A673 (cell line): Measurements from ENCODE around the gene BEGAIN. TPM values are rescaled to one million over a fixed set of nuclear protein-coding genes. Genes with fewer than 3 reads are reported as not detected.

Source experiments
- BruUV-seq: library from RNA; stranded (reverse); fragments of 400-500 nt; replicated peaks from 2 replicates; lab custom pipeline; 2021; lab: Mats Ljungman, UMichigan
- CTCF ChIA-PET: fragments of 300-600 bp; sonication (Branson Sonifier 250); formaldehyde crosslinking; loops from one replicate; lab custom pipeline; 2022; ENCODE audit warnings: antibody characterized with exemption; lab: Charles Lee
- POLR2A ChIA-PET: fragments of 300-600 bp; sonication (Branson Sonifier 250); formaldehyde crosslinking; loops from one replicate; lab custom pipeline; 2022; ENCODE audit warnings: antibody characterized with exemption; ENCODE audit not compliant: low non-redundant PET; lab: Charles Lee
- DNase-seq: peaks from one replicate; pipeline ENCODE4 v3.0.0-alpha.2; 2015; ENCODE audit warnings: low spot score
- H3K27ac ChIP-seq: fragments of 200-600 bp; sonication (generic); 2 replicates; pipeline ENCODE4 v1.5.1; 2016; ENCODE audit warnings: mixed run types, low read depth, mild to moderate bottlenecking, mixed read lengths, antibody characterized with exemption, low read length; ENCODE audit not compliant: poor library complexity, severe bottlenecking
- H3K27me3 ChIP-seq: fragments of 200-600 bp; sonication (generic); replicated peaks from 2 replicates; pipeline ENCODE4 v1.6.1; 2017; ENCODE audit warnings: mixed run types, low read depth, mild to moderate bottlenecking, mixed read lengths, antibody characterized with exemption, low read length; ENCODE audit not compliant: insufficient read depth, poor library complexity
- H3K36me3 ChIP-seq: fragments of 200-600 bp; sonication (generic); 2 replicates; pipeline ENCODE4 v1.6.1; 2016; ENCODE audit warnings: mixed run types, mild to moderate bottlenecking, mixed read lengths, antibody characterized with exemption, low read length; ENCODE audit not compliant: insufficient read depth, poor library complexity, severe bottlenecking
- H3K4me1 ChIP-seq: fragments of 200-600 bp; sonication (generic); 2 replicates; pipeline ENCODE4 v1.6.1; 2017; ENCODE audit warnings: mixed run types, mild to moderate bottlenecking, mixed read lengths, antibody characterized with exemption, low read length; ENCODE audit not compliant: insufficient read depth, poor library complexity, severe bottlenecking
- H3K4me3 ChIP-seq: fragments of 200-600 bp; sonication (generic); 2 replicates; pipeline ENCODE4 v1.5.1; 2016; ENCODE audit warnings: low read depth, mixed run types, mild to moderate bottlenecking, mixed read lengths, low read length; ENCODE audit not compliant: poor library complexity, severe bottlenecking
- H3K9me3 ChIP-seq: fragments of 200-600 bp; sonication (generic); 2 replicates; pipeline ENCODE4 v1.6.1; 2016; ENCODE audit warnings: mixed run types, low read depth, mild to moderate bottlenecking, mixed read lengths, antibody characterized with exemption, low read length; ENCODE audit not compliant: poor library complexity, severe bottlenecking
- EZH2 ChIP-seq: fragments of 200-600 bp; sonication (generic); IDR thresholded peaks from 2 replicates; pipeline ENCODE4 v1.6.1; 2017; ENCODE audit warnings: borderline replicate concordance, low read depth, mild to moderate bottlenecking, mixed read lengths, antibody characterized with exemption, low read length; ENCODE audit not compliant: poor library complexity, severe bottlenecking
- intact Hi-C: fragments of 100-400 bp; cut with micrococcal nuclease; formaldehyde crosslinking; loops from one replicate; pipeline ENCODE4 v1.10.0; 2022; ENCODE audit not compliant: unreplicated experiment
- total RNA-seq: library from RNA; stranded (reverse); gene quantifications from 2 replicates; pipeline ENCODE4 v1.2.3, GENCODE V29; 2021
- TF ChIP-seq, protein P1 (sequence below): fragments of 300-800, 200-600 bp; sonication (generic); conservative IDR thresholded peaks from 2 replicates; pipeline ENCODE4 v1.5.1; 2017; ENCODE audit warnings: low read depth, mild to moderate bottlenecking, antibody characterized with exemption, low read length, moderate library complexity, mixed read lengths

The BEGAIN gene
- total RNA-seq, 1 experiment from 2014 or later = 0.84 TPM

DNA sequence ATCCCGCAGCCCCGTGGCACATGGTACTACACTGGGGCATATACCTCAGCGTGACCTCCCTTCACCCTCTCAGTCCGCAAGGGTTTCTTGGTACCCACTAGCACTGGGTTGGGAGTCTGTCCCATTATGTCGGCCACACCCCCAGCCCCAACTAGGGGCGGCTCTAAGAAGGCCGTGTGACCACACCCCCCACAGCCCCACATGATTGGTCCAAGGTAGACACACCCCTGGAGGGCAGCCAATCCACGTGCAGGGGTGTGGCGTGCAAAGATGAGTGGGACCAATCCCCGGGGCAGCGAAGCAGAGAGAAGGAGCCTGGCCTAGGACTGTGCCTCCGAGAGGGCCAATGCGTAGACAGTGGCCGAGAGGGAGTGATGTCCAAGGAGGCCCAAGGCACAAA is 34.6 kb upstream of the BEGAIN start:
- ChIA-PET CTCF (no interaction called here), POLR2A (no interaction called here)
- TF ChIP-seq, protein P1, sequence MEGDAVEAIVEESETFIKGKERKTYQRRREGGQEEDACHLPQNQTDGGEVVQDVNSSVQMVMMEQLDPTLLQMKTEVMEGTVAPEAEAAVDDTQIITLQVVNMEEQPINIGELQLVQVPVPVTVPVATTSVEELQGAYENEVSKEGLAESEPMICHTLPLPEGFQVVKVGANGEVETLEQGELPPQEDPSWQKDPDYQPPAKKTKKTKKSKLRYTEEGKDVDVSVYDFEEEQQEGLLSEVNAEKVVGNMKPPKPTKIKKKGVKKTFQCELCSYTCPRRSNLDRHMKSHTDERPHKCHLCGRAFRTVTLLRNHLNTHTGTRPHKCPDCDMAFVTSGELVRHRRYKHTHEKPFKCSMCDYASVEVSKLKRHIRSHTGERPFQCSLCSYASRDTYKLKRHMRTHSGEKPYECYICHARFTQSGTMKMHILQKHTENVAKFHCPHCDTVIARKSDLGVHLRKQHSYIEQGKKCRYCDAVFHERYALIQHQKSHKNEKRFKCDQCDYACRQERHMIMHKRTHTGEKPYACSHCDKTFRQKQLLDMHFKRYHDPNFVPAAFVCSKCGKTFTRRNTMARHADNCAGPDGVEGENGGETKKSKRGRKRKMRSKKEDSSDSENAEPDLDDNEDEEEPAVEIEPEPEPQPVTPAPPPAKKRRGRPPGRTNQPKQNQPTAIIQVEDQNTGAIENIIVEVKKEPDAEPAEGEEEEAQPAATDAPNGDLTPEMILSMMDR = no peak
- no peak for TF ChIP-seq EZH2
- BruUV-seq = no TSS peak
- DNase-seq = peak; percentile 54
- Histone ChIP-seq H3K27me3 (no peaks in the 10 kb centered on the region), H3K4me1 (no peaks in the 10 kb centered on the region), H3K27ac (no peak overlapping the region), H3K4me3 (no peak overlapping the region), H3K36me3 (no peaks in the 10 kb centered on the region), H3K9me3 (no peaks in the 10 kb centered on the region)
- intact Hi-C loops = no loop called here

DNA sequence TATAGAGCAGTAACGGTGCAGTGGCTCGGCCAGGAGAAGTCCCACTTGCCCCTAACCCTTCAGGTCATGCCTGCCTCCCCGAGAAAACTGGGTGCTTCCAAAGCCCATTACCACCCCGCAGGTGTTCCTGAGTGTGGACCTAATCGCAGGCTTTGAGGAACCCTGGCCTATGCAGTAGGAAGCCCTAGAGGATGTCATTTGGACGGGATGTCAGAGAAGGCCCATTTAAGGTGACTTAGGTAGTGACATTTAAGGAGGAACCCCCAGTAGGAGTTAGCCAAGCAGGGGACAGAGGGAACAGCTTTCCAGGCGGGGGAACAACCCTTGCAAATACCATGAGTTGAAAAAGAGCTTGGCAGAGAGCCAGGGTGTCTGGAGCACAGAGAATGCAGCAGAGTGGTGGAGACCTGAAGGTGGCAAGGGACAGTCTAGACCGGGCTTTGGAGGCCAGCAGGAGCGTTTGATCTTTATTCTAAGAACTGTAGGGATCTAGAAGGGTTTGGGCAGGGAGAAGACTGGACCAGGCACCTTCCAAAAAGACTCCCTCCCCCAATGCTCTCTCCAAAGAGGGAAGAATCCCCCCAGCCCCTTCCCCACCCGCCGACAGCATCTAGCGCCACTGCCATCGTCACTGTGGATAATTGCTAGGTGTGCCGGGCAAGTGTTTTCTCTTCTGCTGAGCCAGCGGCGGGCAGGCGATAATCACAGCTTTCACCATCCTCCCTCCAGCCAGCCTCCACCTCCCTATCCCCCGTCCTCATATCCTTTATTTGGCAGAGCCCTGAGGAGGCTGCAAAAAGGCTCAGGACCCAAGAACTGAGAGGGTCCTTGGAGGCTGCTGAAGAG is 33.3 kb upstream of the BEGAIN start:
- no peaks in the 10 kb centered on the region for H3K27me3 ChIP-seq
- no peaks in the 10 kb centered on the region for H3K4me1 ChIP-seq
- intact Hi-C loops = no loop called here
- TF ChIP-seq, protein P1 = no peak
- no peak for TF ChIP-seq EZH2
- H3K9me3 ChIP-seq = no peaks in the 10 kb centered on the region
- H3K27ac ChIP-seq = no peak overlapping the region
- H3K4me3 ChIP-seq = no peak overlapping the region
- ChIA-PET POLR2A (no interaction called here), CTCF (no interaction called here)
- no peaks in the 10 kb centered on the region for H3K36me3 ChIP-seq
- DNase-seq = no peak
- no TSS peak for BruUV-seq

DNA sequence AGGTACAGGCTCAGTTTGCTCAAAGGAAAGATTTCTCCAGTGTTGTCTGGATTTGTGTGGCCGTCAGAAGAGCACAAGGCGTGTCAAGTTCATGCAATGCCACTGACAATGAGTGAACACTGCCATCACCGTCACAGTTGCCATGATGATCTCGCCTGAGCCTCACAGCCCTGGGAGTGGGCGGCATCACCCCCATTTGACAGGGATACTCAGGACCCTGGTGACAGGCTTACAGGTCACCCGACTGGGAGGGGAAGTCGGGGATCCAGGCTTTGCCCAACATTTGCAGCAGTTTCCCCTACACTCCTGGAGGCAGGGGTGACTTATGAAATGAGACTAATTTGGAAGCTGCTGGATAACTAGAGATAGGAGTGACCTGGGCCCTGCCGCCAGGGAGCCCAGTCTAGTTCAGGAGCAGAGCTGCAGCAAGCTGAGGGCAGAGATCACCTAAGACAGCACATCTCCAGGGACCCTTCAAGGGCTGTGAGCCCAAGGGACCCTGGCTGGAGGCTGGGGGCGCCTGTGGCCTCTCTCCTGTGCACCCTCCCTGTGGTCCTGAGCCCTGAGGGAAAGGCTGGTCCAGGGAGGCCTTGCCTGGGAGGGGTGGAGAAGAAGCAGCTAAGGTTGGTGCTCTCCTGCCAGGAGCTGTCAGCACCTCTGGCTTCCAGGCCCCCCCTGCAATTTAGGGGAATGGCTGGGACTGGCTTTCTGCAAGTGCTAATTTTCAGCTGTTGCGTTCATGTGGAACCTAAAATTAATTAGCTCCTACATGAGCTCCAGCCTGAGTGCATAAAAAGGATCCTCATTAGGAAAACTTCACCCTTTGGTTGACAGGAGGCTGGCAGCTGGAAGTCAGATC is 32.4 kb upstream of the BEGAIN start:
- ChIA-PET CTCF (no interaction called here), POLR2A (no interaction called here)
- no peaks in the 10 kb centered on the region for H3K36me3 ChIP-seq
- no peaks in the 10 kb centered on the region for H3K9me3 ChIP-seq
- H3K27ac ChIP-seq = no peak overlapping the region
- no peak overlapping the region for H3K4me3 ChIP-seq
- no peaks in the 10 kb centered on the region for H3K27me3 ChIP-seq
- no peaks in the 10 kb centered on the region for H3K4me1 ChIP-seq
- no peak for DNase-seq
- TF ChIP-seq EZH2 = no peak
- TF ChIP-seq, protein P1 = no peak
- BruUV-seq = no TSS peak
- intact Hi-C loops = no loop called here
